Stimulated activated CD4-positive, alpha-beta T cell treated with anti-CD3 and anti-CD28 coated beads, Interleukin-4, amount 100 ng/mL, for 48 hours (primary cell): ENCODE results near the gene DIAPH1.

ENCODE experiments used
- DNase-seq, 2 donors: peaks; one replicate each; pipeline ENCODE4 v3.0.0-alpha.2; 2020; ENCODE audit warnings: low read depth in 2 of 2

The DIAPH1 gene

DNA sequence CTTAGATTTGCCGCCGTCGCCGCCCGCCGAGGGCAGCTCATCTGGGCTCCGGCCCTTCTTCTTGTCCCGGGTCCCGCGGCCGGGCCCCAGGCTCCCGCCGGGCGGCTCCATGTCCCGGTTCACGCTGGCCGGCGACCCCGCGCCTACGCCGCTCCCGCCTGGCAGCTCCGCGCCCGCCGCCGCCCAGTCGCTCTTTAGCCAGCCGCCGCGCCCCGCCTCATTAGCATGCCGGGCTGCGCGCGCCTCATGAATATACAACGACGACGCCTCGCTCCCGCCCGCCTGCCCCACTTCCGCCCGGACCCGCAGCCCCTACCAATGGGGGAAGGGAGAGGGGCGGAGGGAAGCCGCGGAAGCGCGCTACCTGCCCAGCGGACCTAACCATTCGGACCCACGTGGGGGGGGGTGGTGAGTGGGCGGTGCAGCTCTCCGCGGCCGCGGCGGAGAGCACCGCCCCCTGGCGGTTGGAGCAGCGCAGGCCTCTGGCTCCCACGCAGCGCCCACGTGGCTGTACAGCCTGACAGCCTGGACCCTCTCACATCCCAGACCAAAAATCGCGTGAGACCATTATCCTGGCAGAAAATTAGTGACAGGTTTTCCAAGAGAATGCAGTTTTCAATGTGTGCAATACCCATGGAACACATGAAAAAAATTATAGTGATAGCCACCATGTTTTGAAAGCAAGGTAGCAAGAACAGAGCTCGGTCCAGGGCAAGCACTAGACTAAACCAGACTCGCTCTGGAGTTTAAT lies at the start of gene DIAPH1:
Gene DIAPH1, minus strand, starts transcription at position 197 of the 751 bp plus-strand sequence. Its CDS starts 86 bp downstream, at position 111.
- peak; percentile 99 for DNase-seq

DNA sequence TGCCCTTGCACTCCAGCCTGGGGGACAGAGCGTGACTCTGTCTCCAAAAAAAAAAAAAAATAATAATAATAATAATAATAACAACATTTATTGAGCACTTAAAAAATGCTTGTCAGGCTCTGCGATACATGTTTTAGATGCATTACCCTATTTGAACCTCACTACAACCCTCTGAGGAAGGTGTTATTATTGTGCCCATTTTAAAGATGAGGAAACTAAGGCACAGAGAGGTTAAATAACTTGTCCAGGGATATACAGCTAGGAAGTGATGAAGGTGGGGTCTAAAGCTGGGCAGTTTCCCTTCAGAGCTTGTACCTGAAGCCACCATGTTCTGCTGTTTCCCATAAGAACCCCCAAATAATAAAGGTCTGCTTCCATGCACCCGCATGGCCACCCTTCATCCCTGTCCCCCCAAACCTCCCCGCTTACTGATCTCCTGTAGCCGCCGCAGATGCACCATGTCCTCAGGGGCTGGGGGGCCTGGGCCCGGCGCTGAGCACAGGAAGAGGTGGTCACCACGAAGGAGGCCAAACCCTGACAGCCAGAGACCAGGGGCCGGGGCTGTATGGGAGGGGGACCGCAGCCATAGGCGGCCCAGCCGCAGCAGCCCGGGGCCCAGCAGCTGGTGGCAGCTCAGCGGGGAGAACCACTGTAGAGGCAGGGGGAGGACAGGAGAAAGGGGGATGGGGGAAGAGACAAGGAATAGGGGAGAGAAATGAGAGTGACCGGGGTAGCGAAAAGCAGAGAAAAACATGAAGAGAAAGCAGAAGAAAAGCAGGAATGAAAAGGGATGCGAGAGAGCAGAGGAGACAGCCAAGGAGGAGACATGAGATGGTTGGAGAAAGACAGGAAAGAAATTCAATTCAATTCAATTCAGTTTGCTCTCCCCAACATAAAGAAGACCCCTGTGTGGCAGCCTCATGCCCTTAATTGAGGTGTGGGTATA lies 47.5 kb upstream of the DIAPH1 start:
- DNase-seq = no peak

DNA sequence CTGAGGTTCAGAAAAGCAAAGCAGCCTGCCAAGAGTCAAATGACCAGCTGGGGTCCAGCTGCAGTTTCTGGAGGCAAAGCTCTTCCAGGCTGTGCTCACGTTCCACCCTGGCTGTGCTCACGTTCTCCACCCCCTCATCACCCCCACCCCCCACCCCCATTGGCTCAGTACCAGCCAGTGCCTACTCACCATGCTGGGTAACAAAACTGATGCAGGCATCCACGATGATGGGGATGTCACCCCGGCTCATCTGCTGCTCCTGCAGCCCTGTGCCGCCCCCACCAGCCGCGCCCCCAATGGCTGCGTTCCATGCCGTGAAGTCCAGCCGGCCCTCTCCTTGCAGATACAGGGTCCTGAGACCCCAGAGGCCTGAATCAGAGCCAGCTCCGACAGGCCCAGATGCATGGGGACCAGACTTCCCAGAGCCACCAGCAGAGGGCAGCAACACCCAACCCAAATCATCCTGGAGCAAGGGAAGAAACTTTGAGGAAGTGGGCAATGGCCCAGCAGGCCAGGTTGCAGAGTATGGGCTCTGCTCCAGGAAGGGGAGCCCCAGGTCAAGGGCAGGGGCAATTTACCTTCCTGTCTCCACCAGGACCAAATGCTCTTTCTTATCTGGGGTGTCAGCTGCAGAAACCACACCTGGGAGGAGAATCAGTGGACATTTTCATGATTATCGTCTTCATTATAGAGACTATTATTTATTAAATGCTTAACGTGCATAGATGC lies 46.1 kb upstream of the DIAPH1 start:
- peak; percentile 61 to 64 for DNase-seq

DNA sequence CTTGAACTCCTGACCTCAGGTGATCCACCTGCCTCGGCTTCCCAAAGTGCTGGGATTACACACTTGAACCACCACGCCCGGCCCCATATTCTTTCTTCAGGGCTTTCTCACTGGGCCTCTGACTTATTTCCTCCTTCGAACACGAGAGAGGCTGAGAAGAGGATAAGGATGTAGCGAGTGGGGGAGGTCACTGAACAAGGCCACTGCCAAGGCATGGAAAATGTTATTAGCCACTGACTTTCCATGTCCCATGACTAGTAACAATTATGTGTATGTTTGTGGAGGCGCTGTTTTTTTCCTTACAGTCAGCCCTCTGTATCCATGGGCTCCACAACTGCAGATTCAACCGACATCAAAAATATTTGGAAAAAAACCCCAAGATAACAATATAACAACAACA lies 44.7 kb upstream of the DIAPH1 start:
- no peak for DNase-seq

DNA sequence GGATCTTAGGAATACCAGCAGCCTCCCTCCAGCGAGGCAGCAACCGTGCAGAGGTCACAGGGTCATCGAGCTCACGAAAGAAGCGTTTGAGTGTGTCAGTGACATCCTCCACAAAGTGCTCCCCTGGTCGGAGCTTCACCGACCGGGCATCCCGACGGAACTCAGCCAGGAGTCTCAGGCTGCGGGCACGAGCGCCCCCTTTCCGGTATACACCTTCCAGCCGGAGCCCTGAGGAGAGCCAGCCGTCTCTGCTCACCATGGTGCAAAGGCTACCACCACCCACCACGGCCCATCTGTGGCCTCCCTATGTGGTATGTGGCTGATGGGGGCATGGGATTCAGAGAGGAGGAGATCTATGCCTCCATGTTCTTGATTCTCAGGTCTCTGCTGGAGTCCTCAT lies 43.2 kb upstream of the DIAPH1 start:
- DNase-seq = no peak

DNA sequence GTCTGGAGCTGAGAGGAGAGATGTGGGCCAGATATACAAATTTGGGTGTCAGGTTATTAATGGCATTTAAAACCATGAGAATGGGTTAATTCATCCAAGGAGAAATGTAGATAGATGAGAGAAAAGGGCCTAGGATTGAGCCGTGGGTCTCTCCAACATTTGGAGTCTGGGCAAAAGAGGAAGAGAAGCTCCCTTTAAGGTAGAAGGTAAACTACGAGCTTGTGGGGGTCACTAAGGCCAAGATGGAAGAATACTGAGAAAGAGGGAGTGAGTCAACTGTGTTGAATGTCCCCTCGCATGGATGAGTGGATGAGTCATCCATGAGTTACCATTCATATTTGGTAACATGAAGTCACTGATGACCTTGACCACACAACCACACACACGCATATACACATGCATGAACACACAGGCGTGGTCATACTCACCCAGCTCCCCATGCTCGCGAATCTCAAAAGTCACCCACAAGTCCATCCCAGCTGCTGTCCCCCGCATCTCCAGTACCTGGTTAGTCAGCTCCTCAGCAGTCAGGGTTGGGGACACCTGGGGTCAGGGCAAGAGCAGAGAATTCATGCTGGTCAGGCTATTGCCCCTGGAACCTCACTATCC lies 39.2 kb upstream of the DIAPH1 start:
- DNase-seq = no peak

DNA sequence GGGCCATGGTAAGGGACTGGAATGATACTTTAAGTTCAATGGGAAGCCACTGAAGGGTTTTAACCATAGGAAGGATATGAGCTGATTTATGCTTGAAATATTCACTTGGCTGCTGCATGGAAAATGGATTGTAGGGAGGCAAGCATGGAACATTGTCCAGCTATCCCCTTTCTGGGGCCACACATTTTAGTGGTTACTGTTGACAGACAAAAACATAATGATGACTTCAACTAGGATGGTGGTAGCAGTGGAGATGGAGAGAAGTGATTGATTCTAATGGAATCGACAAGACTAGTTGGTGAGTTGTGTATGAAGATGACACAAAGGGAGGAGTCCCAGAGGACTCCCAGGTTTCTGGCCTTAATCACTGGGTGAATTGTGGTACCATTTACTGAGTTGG lies 38.6 kb upstream of the DIAPH1 start:
- DNase-seq = no peak

DNA sequence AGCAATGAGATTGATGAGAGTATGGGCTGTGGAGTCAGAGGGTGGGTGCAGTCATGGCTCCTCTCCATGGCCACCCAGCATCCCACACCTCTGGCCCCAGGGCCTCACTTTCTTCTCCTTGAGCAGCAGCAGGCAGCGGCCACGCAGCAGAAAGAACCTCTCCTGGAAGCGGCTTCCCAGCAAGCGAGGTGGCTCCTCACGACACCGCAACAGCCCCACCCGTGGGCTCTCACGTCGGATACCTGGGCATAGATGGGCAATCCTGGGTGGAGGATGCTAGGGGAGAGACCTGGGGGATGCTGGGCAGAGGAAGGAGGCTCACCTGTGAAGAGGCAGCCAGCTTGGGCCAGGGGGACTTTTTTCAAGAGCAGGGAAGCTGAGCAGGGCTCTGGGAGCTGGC lies 37.6 kb upstream of the DIAPH1 start:
- DNase-seq = no peak

DNA sequence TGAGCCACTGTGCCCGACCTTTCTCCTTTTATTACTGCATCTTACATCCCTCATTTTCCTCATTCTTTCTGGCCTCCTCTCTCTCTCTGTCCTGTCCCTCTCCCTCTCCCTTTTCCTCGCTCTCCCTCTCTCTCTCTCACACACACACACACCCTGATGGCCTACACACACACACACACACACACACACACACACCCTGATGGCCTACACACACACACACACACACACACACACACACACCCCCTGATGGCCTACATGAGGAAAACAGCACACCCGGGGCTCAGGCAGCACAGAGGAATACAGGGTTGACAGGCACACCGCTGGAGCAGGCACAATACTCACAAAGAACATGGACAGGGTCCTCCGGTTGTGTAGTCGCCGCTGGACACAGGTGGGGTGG lies 36.2 kb upstream of the DIAPH1 start:
- DNase-seq = no peak

DNA sequence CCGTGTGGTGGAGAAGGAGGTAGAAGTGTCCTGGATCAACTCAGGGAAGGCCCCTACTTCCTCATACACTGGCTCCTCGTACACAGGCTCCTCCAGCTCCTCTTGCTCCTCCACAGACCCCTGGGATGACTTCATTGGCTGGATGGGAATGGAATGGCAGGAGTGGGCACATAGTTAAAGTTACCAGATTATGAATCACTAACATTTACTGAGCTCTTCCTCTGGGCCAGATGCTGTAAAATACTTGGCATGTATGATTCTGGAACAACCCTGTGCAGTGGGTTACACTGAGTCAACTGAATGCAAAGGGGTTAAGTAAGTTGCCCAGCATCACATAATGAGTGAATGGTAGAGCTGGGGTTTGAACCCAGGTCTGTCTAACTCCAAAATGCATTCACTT lies 35.5 kb upstream of the DIAPH1 start:
- DNase-seq = no peak

DNA sequence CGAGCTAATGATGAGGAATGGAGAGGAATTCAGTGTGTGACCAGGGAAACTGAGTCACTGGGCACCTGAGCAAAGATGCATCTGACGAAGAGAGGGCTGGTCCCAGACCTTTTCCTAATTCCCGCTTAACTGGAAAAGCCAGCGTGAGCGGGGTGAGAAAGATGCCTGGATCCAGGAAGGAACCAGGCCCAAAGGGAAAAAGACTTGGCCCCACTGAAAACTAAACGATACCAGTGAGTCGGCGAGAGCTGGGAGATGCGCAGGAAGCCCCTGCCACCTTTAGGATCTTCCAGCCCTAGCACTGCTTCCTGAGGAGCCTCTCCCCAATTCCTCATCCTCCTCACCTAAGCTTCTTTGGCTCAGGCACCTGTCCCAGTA lies 32.9 kb upstream of the DIAPH1 start:
- DNase-seq = no peak

DNA sequence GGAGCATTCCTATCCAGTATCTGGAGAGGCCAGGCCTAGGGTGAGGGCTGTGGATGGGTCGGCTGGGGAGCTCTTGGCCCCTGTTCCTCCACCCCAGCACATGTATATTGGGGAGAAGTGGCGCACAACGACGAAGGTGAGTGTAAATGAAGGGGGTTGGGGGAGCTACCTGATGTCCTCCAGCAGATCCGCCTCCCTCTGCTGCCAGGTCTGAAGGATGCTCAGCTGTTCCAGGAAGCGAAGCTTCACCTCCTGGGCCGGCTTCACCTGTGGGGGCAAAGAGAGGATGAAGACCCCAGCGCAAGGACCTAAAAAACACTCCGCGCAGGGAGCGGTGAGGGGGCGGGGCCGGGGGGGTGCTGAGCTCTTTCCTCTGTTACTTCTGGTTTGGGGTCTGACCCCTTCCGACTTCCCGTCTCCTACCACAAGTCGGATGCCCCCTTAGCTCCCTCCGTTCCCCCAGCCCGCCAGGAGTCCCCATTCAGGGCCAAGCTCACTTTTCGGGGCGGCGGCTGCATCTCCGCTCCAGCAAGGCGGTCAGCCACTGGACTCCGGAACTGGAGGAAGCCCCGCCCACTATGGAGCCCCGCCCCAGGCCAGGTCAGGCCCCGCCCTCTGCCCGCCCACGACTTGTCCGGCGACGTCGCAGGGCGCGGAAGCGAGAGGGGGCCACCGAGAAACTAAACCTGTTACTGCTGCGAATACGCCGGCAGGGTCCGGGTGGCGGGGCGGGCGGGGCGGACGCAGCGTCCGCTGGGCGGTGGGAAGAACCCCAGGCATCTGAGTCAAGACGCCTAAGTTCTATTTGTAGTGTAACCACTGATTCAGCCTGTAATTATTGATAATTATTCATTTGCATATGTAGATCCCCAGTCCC lies 32.3 kb upstream of the DIAPH1 start, which contains the start of gene FCHSD1:
Gene FCHSD1, minus strand, starts transcription at position 568 of the 877 bp plus-strand sequence. Its CDS starts 50 bp downstream, at position 518.
- peak; percentile 80 to 85 for DNase-seq

DNA sequence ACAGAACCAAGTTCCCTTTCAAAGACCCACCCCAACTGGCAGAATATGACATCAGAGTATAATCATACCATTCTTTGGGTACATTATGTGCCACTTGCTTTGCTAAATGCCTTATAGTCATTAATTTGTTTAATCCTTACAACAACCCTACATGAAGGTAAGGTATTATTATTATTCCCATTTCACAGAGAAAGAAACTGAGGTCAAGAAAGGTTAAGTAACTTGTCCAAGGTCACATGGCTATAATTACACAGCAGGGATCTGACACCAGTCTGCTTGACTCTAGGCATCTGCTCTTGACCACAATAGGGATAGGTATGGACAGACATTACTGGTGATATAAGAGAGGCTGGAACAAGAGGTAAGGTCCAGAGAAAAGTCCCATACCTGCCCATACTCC lies 31.2 kb upstream of the DIAPH1 start:
- no peak for DNase-seq

DNA sequence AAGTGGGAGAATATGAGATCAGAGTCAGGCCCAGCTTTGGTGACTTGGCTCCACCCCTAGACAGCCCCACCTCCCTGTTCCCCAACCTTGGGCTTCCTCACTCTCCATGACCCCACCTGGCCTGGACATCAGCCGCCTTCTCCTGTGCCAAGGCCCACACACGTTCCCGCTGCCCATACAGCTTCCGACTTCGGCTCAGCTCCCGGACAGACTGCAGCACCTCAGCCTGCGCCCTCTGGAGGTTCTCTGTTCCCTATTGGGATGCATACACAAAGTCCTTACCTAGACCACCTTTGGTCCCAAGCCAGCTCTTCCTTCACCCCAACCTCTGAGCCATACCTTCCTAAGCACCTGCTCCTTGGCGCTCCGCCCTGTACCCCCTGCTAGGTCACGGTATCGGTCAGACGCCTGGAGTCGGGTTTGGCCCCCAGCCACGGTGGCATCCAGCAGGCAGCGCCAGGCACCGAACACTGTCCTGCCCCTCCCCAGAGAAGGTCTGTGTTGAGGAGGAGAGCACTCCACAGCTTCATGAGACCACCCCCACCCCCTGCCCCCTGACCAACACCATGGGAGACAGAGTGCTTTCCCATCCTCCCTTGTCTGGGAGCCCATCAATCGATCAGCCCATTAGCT lies 30.4 kb upstream of the DIAPH1 start:
- no peak for DNase-seq

DNA sequence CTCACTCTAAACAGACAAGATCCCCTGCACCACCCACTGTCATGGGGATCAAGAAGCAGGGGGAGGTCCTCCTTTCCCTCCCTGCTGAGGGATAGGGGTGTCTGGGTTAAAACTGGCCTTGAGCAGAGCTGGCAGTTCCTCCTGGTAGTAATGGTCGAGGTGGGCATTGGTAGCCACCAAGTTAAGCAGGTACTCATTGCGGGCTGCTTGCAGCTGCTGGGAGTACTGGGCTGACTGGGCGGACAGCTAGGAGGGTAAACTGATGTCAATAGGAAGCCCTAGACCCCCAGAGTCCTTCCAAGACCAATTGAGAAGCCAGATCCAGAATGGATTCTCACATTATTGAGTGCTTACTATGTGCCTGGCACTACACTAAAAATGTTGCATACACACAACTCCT lies 29.1 kb upstream of the DIAPH1 start:
- no peak for DNase-seq

DNA sequence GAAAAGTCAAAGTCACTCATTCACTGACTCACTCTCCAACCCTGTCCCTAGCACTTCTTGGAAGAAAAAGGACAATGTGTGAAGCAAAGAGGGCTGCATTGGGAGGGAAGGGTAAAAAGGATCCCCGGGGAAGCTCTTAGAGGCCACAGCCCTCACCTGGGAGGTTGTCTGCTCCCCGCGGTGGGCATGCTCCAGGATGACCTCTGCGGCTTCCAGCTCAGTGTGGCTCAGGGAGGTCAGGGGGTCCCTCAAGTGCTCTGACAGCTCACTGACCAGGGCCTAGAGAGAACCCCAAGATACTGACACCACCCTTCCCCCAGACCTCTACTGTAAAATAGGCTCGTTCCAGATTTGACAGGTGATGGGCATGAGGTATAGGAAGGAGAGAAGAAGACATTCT lies 28.4 kb upstream of the DIAPH1 start:
- no peak for DNase-seq

DNA sequence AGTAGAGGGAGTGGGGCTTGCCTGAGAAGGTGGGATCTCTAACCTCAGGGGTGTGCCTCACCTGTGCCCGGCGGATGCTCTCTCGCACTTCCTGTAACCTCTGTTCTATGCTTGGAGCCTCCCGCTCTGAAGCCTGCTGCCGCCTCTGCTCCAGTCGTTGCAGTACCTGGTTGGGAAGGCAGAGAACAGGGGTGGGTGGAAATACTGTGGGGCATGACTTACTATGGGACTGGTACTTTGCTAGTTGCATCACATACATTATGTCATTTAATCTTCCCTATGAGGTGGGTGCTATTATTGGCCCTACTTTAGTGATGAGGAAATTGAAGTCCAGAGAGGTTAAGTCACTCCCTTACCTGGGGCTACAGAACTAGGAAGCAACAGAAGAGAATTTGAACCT lies 27.2 kb upstream of the DIAPH1 start:
- no peak for DNase-seq

DNA sequence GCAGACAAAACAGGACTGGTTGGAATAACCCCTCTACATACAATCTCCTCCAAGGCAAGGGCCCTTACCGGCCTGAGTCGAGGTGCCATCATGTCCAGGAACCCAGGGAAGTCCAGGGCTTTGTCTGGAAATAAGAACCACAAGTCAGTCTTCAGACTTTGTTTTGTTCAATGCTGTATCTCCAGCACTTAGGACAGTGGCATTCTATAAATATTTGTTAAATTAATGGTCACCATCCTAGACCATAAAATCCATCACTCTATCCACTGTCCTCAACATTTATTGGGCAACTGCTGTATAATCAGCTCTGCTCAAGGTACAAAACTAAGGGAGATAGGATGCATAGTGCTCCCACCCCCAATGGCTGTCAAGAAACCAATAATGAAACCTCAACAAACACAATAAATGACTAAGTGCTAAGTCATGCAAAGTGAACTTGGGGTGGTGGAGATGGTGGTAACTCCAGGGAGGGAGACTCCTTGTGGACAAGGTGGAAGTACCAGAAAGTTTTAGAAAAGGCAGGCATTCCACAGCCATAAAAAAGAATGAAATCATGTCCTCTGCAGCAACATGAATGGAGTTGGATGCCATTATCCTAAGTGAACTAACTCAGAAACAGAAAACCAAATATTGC lies 23.0 kb upstream of the DIAPH1 start:
- DNase-seq = peak in 1 of 2 donors; percentile 20

DNA sequence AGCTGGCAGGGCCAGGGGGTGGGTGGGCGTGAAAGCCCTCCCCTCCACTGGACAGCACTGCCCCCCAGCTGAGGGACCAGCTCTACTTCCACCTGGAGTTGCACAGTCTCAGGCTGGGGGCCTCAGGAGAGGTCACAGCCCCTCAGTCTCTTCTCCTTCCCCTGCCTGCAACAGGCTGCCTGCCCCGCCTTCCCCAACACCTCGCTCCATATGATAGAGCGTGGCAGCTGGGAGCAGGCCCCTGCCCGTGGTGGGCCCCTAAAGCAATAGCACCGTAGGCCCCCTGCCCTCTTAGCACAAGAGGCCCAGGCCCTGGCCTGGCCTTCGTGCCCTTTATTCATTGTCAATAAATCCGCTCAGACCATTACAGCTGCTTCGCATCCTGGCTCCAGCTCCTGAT lies 21.9 kb upstream of the DIAPH1 start:
- no peak for DNase-seq

DNA sequence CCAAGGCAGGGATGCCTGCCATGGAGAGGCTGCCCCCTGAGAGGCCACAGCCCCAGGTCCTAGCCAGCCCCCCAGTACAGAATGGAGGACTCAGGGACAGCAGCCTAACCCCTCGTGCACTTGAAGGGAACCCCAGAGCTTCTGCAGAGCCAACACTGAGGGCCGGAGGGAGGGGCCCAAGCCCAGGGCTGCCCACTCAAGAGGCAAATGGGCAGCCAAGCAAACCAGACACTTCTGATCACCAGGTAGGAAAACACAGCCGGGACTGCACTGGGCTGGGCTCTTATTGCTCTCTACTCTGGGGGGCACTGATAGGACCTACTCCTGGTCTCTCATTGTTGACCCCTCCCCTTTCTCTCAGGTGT lies 21.2 kb upstream of the DIAPH1 start:
- no peak for DNase-seq
